WTC11 (cell line): ENCODE data around the gene ID4. TPM values are rescaled to one million over a fixed set of nuclear protein-coding genes. Genes with fewer than 3 reads are reported as not detected.
A peak's percentile ranks its signal among the peaks of the same experiment; 100 is the strongest.

Source experiments
- ATAC-seq: fragments of 200-7000 bp; cut with Tn5 transposase; 2 replicates; pipeline ENCODE4 v1.10.0; 2021; ENCODE audit warnings: mild to moderate bottlenecking, moderate library complexity
- CTCF ChIA-PET: fragments of 300-600 bp; sonication (Branson Sonifier 250); formaldehyde crosslinking; loops from one replicate; lab custom pipeline; 2021; ENCODE audit warnings: antibody characterized with exemption; lab: Charles Lee
- POLR2A ChIA-PET: fragments of 350-600 bp; sonication (Branson Sonifier 250); formaldehyde crosslinking; loops from one replicate; lab custom pipeline; 2021; ENCODE audit warnings: antibody characterized with exemption; lab: Charles Lee
- DNase-seq: peaks from one replicate; pipeline ENCODE4 v3.0.0; 2021; ENCODE audit warnings: low spot score
- H3K27ac Mint-ChIP-seq: 2 replicates; pipeline ENCODE4 v1.8.0; 2021; ENCODE audit warnings: mixed read lengths
- H3K27me3 Mint-ChIP-seq: 2 replicates; pipeline ENCODE4 v1.8.0; 2021; ENCODE audit warnings: low read depth, mild to moderate bottlenecking, moderate library complexity, mixed read lengths
- H3K36me3 Mint-ChIP-seq: 2 replicates; pipeline ENCODE4 v1.8.0; 2021; ENCODE audit warnings: mixed read lengths
- H3K4me1 Mint-ChIP-seq: 2 replicates; pipeline ENCODE4 v1.8.0; 2022; ENCODE audit warnings: mixed read lengths
- H3K4me3 Mint-ChIP-seq: 2 replicates; pipeline ENCODE4 v1.8.0; 2021; ENCODE audit warnings: mild to moderate bottlenecking, moderate library complexity, mixed read lengths
- H3K9me3 Mint-ChIP-seq: 2 replicates; pipeline ENCODE4 v1.8.0; 2021; ENCODE audit warnings: mixed read lengths
- ETV6 ChIP-seq: sonication (generic); formaldehyde crosslinking; IDR thresholded peaks from 2 replicates; pipeline ENCODE4 v1.8.1; 2022; ENCODE audit warnings: mild to moderate bottlenecking, missing genetic modification reagents
- FOXJ3 ChIP-seq: sonication (generic); formaldehyde crosslinking; IDR thresholded peaks from 2 replicates; pipeline ENCODE4 v1.9.0; 2021; ENCODE audit warnings: missing genetic modification reagents, mild to moderate bottlenecking, borderline replicate concordance
- FOXP1 ChIP-seq: sonication (generic); formaldehyde crosslinking; IDR thresholded peaks from 2 replicates; pipeline ENCODE4 v1.8.0; 2022; ENCODE audit warnings: missing genetic modification reagents, mild to moderate bottlenecking, moderate library complexity, borderline replicate concordance
- KAT7 ChIP-seq: sonication (generic); formaldehyde crosslinking; IDR thresholded peaks from 2 replicates; pipeline ENCODE4 v1.8.1; 2023; ENCODE audit warnings: missing genetic modification reagents, mild to moderate bottlenecking, borderline replicate concordance
- NR3C1 ChIP-seq: sonication (generic); formaldehyde crosslinking; conservative IDR thresholded peaks from 2 replicates; pipeline ENCODE4 v1.8.1; 2023; ENCODE audit warnings: low read depth, mild to moderate bottlenecking, missing genetic modification reagents
- RELA ChIP-seq: sonication (generic); formaldehyde crosslinking; IDR thresholded peaks from 2 replicates; pipeline ENCODE4 v1.8.1; 2022; ENCODE audit warnings: missing genetic modification reagents, mild to moderate bottlenecking, borderline replicate concordance
- RORB ChIP-seq: fragments of 250-450 bp; sonication (Bioruptor Pico); IDR thresholded peaks from 2 replicates; pipeline ENCODE4 v1.9.0; 2021; ENCODE audit warnings: mild to moderate bottlenecking
- SOX15 ChIP-seq: fragments of 250-450 bp; sonication (Bioruptor Pico); IDR thresholded peaks from 2 replicates; pipeline ENCODE4 v1.9.0; 2021; ENCODE audit warnings: mild to moderate bottlenecking
- ZNF138 ChIP-seq: sonication (generic); formaldehyde crosslinking; conservative IDR thresholded peaks from 2 replicates; pipeline ENCODE4 v1.8.1; 2022; ENCODE audit warnings: mild to moderate bottlenecking, moderate library complexity, missing genetic modification reagents
- ZNF232 ChIP-seq: sonication (generic); formaldehyde crosslinking; IDR thresholded peaks from 2 replicates; pipeline ENCODE4 v1.8.0; 2022; ENCODE audit warnings: mild to moderate bottlenecking, missing genetic modification reagents
- ZNF396 ChIP-seq: fragments of 250-450 bp; sonication (Bioruptor Pico); IDR thresholded peaks from 2 replicates; pipeline ENCODE4 v1.8.0; 2021; ENCODE audit warnings: mild to moderate bottlenecking, moderate library complexity, borderline replicate concordance
- total RNA-seq: library from RNA; stranded (reverse); gene quantifications from 3 replicates; pipeline ENCODE4 v1.2.3, GENCODE V29; 2021
- TF ChIP-seq, protein P1 (sequence below): sonication (generic); formaldehyde crosslinking; IDR thresholded peaks from 2 replicates; pipeline ENCODE4 v1.8.1; 2023; ENCODE audit warnings: mild to moderate bottlenecking, moderate library complexity, missing genetic modification reagents
- TF ChIP-seq, protein P2 (sequence below): sonication (generic); formaldehyde crosslinking; IDR thresholded peaks from 2 replicates; pipeline ENCODE4 v1.8.1; 2023; ENCODE audit warnings: mild to moderate bottlenecking, missing genetic modification reagents
- TF ChIP-seq, protein P3 (sequence below): sonication (generic); formaldehyde crosslinking; IDR thresholded peaks from 2 replicates; pipeline ENCODE4 v1.8.1; 2023; ENCODE audit warnings: mild to moderate bottlenecking, missing genetic modification reagents, borderline replicate concordance
- TF ChIP-seq, protein P4 (sequence below): fragments of 250-450 bp; sonication (Bioruptor Pico); IDR thresholded peaks from 2 replicates; pipeline ENCODE4 v2.1.2; 2022; ENCODE audit warnings: mild to moderate bottlenecking, moderate library complexity
- TF ChIP-seq, protein P5 (sequence below): sonication (generic); formaldehyde crosslinking; IDR thresholded peaks from 2 replicates; pipeline ENCODE4 v1.8.0; 2022; ENCODE audit warnings: missing genetic modification reagents

ID4 gene
- total RNA-seq, 1 experiment from 2014 or later: 4.5 TPM

DNA sequence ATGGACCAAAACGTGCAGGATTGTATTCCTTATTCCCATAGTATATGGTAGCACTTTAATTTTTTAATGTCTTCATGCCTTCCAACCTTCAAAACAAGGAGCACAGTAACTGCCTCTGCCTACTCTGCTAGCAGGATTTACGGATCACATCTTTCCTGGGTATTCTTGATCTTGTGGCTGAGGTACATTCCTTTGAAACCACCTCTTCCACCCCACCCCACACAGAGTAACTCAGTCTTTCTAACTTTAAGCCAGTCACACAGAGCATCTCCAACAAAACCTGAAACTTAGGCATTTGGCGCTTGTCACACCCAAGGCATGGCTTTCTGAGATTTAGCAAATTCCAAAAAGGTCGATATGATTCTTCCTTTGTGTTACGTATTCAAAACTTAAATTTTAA, 2.3 kb upstream of the ID4 start (continued):
- TF ChIP-seq, protein P1, sequence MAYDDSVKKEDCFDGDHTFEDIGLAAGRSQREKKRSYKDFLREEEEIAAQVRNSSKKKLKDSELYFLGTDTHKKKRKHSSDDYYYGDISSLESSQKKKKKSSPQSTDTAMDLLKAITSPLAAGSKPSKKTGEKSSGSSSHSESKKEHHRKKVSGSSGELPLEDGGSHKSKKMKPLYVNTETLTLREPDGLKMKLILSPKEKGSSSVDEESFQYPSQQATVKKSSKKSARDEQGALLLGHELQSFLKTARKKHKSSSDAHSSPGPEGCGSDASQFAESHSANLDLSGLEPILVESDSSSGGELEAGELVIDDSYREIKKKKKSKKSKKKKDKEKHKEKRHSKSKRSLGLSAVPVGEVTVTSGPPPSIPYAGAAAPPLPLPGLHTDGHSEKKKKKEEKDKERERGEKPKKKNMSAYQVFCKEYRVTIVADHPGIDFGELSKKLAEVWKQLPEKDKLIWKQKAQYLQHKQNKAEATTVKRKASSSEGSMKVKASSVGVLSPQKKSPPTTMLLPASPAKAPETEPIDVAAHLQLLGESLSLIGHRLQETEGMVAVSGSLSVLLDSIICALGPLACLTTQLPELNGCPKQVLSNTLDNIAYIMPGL (CRISPR knock-in tag): no peak
- no peak for TF ChIP-seq NR3C1 (CRISPR knock-in tag)
- TF ChIP-seq ZNF232 (CRISPR knock-in tag): no peak
- TF ChIP-seq ZNF396 (CRISPR knock-in tag): no peak
- TF ChIP-seq, protein P2, sequence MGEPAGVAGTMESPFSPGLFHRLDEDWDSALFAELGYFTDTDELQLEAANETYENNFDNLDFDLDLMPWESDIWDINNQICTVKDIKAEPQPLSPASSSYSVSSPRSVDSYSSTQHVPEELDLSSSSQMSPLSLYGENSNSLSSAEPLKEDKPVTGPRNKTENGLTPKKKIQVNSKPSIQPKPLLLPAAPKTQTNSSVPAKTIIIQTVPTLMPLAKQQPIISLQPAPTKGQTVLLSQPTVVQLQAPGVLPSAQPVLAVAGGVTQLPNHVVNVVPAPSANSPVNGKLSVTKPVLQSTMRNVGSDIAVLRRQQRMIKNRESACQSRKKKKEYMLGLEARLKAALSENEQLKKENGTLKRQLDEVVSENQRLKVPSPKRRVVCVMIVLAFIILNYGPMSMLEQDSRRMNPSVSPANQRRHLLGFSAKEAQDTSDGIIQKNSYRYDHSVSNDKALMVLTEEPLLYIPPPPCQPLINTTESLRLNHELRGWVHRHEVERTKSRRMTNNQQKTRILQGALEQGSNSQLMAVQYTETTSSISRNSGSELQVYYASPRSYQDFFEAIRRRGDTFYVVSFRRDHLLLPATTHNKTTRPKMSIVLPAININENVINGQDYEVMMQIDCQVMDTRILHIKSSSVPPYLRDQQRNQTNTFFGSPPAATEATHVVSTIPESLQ (CRISPR knock-in tag): no peak

DNA sequence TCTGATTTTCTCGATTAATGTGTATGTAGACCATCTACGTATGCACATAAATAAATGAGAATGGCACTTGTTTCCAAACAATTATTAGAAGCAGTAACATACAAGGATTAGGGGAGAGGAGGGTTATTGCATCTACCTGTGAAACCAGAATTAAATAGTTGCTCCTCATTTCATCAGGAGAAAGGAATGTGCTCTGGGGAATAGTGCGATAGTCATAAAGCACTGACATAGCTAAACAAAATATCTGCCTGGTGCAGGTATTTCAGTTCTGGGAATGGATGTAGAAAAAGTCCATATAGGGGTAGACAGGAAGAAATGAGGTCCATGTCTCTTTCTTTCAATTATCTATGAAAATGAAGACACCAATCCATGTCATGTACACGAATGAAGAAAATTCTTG, 1.6 kb upstream of the ID4 start:
- Mint-ChIP-seq H3K27me3 (peaks cover 49% of the 10 kb centered on the region), H3K27ac (no peak overlapping the region), H3K36me3 (no peaks in the 10 kb centered on the region), H3K4me3 (peak overlapping the region; percentile 88), H3K9me3 (no peaks in the 10 kb centered on the region), H3K4me1 (peaks cover 26% of the 10 kb centered on the region)
- no peak for ATAC-seq
- TF ChIP-seq SOX15 (CRISPR knock-in tag) (no peak), FOXP1 (no peak), ZNF232 (CRISPR knock-in tag) (no peak), FOXJ3 (CRISPR knock-in tag) (no peak), RORB (CRISPR knock-in tag) (no peak), RELA (CRISPR knock-in tag) (no peak)
- TF ChIP-seq, protein P3, sequence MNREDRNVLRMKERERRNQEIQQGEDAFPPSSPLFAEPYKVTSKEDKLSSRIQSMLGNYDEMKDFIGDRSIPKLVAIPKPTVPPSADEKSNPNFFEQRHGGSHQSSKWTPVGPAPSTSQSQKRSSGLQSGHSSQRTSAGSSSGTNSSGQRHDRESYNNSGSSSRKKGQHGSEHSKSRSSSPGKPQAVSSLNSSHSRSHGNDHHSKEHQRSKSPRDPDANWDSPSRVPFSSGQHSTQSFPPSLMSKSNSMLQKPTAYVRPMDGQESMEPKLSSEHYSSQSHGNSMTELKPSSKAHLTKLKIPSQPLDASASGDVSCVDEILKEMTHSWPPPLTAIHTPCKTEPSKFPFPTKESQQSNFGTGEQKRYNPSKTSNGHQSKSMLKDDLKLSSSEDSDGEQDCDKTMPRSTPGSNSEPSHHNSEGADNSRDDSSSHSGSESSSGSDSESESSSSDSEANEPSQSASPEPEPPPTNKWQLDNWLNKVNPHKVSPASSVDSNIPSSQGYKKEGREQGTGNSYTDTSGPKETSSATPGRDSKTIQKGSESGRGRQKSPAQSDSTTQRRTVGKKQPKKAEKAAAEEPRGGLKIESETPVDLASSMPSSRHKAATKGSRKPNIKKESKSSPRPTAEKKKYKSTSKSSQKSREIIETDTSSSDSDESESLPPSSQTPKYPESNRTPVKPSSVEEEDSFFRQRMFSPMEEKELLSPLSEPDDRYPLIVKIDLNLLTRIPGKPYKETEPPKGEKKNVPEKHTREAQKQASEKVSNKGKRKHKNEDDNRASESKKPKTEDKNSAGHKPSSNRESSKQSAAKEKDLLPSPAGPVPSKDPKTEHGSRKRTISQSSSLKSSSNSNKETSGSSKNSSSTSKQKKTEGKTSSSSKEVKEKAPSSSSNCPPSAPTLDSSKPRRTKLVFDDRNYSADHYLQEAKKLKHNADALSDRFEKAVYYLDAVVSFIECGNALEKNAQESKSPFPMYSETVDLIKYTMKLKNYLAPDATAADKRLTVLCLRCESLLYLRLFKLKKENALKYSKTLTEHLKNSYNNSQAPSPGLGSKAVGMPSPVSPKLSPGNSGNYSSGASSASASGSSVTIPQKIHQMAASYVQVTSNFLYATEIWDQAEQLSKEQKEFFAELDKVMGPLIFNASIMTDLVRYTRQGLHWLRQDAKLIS (CRISPR knock-in tag): no peak
- no peak for DNase-seq
- POLR2A ChIA-PET: no interaction called here
- CTCF ChIA-PET: no interaction called here

DNA sequence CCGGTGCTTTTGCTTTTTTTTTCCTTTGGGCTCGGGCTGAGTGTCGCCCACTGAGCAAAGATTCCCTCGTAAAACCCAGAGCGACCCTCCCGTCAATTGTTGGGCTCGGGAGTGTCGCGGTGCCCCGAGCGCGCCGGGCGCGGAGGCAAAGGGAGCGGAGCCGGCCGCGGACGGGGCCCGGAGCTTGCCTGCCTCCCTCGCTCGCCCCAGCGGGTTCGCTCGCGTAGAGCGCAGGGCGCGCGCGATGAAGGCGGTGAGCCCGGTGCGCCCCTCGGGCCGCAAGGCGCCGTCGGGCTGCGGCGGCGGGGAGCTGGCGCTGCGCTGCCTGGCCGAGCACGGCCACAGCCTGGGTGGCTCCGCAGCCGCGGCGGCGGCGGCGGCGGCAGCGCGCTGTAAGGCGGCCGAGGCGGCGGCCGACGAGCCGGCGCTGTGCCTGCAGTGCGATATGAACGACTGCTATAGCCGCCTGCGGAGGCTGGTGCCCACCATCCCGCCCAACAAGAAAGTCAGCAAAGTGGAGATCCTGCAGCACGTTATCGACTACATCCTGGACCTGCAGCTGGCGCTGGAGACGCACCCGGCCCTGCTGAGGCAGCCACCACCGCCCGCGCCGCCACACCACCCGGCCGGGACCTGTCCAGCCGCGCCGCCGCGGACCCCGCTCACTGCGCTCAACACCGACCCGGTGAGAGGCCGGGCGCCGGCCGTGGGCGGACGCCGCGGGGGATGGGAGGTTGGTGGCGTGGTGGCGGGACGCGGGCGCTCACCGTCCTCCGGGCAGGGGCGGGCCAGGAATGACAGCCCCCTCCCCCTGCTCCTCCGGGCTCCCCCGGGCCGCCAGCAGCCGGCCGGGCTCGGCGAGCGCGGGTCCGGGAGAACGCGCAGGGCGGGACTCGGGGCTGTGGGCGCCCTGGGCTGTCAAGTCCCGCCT, 606 bp downstream of the ID4 start:
- POLR2A ChIA-PET: interaction anchor here (0.5 to 2.2 kb wide), 12 partner anchors 8 to 174 kb away, joined by 3 to 21 read pairs (median 6); no protein-coding TSS in a partner anchor
- Mint-ChIP-seq H3K4me3 (peak overlapping the region; percentile 77), H3K27ac (no peak overlapping the region), H3K27me3 (peaks cover 50% of the 10 kb centered on the region), H3K9me3 (no peaks in the 10 kb centered on the region), H3K4me1 (peaks cover 47% of the 10 kb centered on the region), H3K36me3 (no peaks in the 10 kb centered on the region)
- TF ChIP-seq ZNF138: 0 out of 2 replicates have a peak, but pooled peaks have one; percentile 10
- 0 out of 2 replicates have a peak, but pooled peaks have one; percentile 26 for TF ChIP-seq KAT7 (CRISPR knock-in tag)
- no peak for TF ChIP-seq ETV6 (CRISPR knock-in tag)
- TF ChIP-seq, protein P4, sequence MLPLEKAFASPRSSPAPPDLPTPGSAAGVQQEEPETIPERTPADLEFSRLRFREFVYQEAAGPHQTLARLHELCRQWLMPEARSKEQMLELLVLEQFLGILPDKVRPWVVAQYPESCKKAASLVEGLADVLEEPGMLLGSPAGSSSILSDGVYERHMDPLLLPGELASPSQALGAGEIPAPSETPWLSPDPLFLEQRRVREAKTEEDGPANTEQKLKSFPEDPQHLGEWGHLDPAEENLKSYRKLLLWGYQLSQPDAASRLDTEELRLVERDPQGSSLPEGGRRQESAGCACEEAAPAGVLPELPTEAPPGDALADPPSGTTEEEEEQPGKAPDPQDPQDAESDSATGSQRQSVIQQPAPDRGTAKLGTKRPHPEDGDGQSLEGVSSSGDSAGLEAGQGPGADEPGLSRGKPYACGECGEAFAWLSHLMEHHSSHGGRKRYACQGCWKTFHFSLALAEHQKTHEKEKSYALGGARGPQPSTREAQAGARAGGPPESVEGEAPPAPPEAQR: no peak
- TF ChIP-seq, protein P5, sequence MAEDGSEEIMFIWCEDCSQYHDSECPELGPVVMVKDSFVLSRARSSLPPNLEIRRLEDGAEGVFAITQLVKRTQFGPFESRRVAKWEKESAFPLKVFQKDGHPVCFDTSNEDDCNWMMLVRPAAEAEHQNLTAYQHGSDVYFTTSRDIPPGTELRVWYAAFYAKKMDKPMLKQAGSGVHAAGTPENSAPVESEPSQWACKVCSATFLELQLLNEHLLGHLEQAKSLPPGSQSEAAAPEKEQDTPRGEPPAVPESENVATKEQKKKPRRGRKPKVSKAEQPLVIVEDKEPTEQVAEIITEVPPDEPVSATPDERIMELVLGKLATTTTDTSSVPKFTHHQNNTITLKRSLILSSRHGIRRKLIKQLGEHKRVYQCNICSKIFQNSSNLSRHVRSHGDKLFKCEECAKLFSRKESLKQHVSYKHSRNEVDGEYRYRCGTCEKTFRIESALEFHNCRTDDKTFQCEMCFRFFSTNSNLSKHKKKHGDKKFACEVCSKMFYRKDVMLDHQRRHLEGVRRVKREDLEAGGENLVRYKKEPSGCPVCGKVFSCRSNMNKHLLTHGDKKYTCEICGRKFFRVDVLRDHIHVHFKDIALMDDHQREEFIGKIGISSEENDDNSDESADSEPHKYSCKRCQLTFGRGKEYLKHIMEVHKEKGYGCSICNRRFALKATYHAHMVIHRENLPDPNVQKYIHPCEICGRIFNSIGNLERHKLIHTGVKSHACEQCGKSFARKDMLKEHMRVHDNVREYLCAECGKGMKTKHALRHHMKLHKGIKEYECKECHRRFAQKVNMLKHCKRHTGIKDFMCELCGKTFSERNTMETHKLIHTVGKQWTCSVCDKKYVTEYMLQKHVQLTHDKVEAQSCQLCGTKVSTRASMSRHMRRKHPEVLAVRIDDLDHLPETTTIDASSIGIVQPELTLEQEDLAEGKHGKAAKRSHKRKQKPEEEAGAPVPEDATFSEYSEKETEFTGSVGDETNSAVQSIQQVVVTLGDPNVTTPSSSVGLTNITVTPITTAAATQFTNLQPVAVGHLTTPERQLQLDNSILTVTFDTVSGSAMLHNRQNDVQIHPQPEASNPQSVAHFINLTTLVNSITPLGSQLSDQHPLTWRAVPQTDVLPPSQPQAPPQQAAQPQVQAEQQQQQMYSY (CRISPR knock-in tag): 0 out of 2 replicates have a peak, but pooled peaks have one; percentile 20
- ATAC-seq (peak; percentile 12), DNase-seq (peak; percentile 51)
- CTCF ChIA-PET: interaction anchor here (0.6 to 1.6 kb wide), 7 partner anchors 14 to 1117 kb away, joined by 3 to 7 read pairs (median 4); no protein-coding TSS in a partner anchor
